GM21717 (cell line): ENCODE measurements around the gene ATP8B1.

Experiments
- ATAC-seq: cut with Tn5 transposase; IDR thresholded peaks from one replicate; pipeline ENCODE4 v1.9.1; 2021; ENCODE audit warnings: mild to moderate bottlenecking, moderate library complexity; ENCODE audit not compliant: unreplicated experiment

ATP8B1 gene

DNA sequence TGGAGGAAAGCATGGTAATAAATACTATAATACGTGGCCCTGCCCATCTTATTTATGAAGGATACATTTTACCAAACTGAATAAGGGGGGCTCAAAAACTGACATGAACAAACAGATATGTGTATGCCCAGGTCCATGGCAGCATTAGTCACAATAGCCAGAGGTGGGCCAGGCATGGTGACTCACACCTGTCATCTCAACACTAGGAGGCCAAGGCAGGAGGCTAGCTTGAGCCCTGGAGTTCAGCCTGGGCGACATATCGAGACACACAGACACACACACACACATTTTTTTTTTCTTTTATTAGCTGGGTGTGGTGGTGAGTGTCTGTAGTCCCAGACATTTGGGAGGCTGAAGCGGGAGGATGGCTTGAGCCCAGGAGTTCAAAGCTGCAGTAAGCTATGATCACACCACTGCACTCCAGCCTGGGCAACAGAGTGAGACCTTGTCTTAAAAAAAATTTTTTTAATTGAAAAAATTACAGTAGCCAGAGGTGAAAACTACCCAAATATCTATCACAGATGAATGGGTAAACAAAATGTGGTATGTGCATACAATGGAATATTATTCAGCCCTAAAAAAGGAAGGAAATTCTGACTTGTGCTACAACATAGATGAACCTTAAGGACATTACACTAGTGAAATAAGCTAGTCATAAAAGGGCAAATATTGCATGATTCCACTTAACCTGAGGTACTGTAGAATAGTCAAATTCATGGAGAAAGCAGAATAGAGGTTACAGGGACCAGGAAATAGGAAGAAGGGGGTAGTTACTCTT, 8.0 kb downstream of the ATP8B1 start:
- no peak for ATAC-seq

DNA sequence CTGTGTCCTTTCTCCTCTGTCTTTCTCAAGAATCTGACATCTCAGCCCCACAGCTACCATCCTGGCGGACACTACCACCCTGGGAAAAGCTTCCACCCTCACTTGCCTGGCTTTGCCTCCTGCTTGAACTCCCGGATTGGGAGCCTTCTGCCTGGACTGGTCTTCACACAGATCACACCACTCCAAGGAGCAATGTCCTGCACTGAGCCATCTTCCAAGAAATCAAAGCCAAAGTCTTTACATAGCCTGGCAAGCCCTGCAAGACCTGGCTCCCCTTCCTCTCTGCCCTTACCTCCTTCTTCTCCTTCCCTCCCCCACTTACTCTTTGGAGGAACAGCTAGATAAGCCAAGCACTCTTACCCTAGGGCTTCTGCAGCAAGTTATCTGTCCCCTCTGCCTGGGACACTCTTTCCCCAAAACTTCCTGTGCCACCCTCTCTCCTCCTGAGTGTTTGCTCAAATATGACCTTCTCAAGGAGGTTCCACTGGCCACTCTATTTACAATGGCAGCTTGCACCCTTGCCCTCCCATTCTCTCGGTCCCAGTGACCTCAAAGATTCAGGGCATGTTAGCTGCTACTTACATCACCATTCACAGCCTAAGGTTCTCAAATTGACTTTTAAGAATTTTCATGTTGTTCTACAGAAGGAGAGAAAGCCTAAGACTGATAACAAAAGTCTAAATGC, 9.7 kb downstream of the ATP8B1 start:
- no peak for ATAC-seq

DNA sequence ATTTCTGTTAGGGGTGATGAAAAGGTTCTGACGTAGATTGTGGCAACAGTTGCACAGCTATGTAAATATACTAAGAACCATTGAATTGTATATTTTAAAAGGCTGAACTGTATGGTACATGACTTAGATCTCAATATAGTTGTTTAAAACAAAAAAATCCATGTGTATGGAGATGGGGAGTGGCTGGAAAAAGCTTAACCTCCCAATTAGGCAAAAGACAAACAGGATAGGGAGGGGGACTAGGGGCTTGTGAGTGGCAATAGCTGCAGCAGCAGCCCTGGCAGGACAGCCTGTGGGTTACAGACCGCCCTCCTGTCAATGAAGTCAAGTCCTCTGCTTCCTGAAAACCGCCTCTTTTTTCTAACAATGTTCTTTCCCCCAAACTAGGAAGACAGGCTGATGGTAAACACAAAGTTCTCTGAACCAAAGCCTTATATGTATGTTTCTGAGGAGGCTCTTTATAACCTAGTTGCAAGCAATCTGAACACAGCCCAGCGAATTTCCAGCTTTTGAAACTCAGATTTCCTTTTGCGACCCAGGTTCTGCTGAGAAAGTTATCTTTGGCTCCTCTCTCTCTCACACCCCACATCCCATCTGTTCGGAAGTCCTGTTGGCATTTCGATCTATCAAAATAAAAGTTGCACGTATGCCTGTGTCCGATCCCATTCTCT, 10.3 kb downstream of the ATP8B1 start:
- ATAC-seq: no peak

DNA sequence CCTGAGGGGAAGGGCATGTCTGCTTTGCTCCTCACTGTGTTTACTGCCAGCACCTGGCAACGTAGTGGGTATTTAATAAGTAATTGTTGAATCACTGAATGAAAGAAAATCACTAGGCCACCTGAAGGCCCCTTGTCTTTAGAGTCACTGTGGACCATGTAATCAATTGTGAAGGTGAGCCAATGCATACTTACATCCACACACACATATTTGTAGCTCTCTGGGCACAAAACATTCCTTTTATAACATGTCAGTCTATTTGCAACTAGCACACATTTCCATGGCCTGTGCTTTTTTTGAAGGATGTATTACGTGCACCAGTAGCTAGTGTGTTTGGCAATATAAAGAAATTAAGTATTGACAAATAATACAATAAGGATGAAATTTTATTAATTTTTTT, 11.2 kb downstream of the ATP8B1 start:
- no peak for ATAC-seq

DNA sequence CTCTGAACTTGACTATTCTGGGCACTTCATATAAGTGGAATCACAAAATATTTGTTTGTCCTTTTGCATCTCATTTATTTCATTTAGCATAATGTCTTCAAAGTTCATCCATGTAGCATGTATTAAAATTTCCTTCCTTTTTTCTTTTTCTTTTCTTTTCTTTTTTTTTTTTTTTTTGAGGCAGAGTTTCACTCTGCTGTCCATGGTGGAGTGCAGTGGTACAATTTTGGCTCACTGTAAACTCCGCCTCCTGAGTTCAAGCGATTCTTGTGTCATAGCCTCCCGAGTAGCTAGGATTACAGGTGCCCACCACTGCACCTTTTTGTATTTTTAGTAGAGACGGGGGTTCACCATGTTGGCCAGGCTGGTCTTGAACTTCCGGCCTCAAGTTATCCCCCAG, 11.9 kb downstream of the ATP8B1 start:
- no peak for ATAC-seq

DNA sequence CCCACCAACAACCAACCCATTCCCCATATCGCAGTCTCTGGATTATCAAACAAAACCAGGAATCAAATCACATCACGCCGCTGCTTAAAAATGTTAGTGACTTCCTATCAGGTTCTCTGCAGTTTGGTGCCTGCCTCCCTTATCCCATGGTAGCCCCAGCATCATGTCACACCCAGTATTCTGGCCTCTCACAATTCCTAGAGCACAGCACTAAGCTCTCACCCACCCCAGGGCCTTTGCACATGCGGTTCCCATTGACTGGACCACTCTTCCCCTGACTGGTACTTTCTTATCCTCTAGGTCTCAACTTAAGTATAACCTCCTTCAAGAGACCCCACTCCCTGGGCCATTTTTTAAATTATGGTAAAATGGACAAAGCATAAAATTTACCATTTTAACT, 12.8 kb downstream of the ATP8B1 start:
- no peak for ATAC-seq

DNA sequence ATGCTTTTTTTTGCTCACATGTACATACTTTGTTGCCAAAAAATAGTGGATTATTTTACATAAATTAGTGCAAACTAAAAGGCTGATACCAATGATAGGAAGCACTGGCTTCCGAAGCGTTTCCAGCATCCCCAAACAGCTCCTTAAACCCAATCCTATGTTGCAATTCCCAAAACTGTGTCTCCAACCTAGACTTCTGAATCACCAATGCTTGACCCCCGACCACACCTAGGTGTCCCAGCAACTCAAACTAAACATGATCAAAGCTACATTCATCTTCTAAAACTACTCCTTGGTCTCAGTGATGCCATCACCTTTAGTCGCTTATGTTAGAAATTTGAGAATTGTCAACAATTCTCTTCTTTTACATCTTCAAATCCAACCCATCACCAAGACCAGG, 13.4 kb downstream of the ATP8B1 start:
- no peak for ATAC-seq

DNA sequence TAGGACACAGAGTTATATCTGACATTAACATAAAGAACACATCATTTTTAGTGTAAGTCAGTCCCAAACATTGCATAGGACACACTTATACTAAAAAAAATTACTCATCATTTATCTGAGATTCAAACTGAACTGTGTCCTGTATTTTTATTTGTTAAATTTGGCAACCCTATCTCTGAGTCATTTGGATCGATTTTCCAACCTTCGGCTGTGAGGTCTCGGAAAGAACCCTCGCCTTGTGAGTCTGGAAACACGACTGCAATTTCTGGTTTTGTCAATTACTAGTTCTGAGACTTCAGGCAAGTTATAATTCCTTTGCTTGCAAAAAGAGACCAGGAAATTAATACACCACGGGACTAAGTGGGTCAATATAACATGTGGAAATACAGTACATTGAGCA, 14.0 kb downstream of the ATP8B1 start:
- no peak for ATAC-seq

DNA sequence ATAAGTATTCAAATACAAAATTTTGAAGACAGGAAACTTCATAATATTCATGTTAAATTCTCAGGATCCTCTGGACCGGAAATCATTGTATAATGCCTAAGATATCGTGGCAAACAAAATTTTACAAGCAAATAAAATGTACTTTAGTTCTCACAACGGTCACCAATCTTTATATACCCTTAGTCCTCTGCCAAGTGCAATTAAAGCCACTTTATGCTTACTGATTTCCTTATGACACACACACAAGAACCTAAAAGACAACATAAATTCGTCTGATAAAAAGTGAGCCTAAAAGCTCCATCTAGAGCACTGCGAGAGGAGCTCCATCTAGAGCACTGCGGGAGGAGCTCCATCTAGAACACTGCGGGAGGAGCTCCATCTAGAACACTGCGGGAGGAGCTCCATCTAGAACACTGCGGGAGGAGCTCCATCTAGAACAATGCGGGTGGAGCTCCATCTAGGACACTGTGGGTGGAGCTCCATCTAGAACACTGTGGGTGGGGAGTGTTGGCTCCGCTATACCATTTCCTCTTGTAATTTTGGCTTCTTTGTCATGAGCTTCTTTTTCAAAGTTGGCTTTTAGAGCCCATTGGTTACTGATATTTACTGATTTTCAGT, 15.9 kb downstream of the ATP8B1 start:
- no peak for ATAC-seq

DNA sequence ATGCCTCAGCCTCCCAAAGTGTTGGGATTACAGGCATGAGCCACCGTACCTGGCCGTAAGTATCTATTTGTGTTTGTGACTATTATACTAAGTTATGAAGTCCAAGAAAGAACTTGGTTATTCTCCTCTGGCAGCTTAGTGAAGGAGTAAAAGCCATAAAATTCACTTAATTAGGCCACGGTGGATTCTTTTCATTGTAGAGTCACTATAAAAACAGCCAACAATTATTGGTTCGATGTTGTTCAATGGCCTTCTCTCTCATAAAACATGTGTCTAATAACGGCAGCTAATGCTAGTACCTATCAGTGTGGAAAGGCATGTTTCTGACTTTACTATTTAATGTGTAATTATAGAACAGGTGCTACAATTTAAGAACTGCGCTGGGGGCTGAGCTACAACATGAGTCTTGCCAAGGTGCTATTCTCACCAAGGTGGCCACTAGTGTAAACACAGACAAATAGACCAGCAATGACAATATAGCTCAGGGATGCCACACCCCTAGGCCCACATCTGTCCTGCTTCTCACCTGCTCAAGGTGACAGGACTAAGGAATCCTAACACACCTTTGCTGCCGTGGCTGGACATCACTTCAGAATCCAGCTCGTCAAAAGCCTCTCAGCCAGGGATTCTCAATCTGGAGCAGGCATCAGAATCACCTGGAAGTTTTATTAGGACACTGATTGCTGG, 17.2 kb downstream of the ATP8B1 start:
- no peak for ATAC-seq

DNA sequence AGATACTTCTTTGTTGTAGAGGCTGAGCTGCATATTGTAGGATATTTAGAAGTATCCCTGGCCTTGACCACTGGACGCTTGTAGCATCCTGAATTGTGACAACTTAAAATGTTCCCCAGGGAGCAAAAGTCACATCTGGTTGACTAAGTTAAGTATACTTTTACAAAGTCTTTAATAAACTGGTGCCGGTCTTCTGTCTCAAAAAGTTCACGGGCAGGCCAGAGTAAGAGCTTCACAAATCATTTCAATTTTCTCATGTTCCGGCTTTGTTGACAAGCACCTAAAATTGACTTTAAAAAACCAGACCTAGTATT, 18.4 kb downstream of the ATP8B1 start:
- ATAC-seq: no peak

DNA sequence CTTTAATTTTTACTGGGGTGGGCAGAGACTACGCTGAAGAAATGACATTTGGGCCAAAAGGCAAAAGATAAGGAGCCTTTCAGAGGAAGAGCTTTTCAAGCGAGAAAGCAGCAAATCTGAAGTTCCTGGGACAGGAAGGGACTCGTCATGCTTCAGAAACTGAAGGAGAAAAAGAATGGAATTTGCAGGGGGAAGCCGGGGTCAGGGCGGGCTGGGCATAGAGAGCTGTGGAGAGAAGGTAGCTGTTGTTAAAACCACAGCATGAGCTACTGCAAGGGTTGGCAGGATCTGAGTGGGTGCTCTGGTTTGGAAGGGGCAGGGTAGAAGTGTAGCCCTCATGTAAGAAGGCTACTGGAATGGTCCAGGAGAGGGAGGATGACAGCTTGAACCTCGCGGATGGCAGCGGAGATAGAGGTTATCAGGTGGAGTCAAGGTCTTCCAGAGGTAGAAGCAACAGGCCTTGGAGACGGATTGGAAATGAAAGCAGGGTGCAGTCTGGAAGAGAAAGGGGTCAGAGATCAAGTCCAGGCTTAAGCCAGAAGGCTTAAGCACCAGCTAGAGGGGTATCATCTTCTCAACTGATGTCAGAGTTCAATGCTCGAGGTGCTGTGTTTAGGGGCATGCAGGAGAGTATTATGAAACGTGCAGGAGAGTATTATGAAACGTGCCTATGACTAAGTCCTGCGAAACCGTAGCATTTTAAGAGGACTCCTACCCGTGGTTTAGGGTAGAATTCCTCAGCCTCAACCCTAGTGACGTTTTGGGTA, 18.9 kb downstream of the ATP8B1 start:
- ATAC-seq: no peak

DNA sequence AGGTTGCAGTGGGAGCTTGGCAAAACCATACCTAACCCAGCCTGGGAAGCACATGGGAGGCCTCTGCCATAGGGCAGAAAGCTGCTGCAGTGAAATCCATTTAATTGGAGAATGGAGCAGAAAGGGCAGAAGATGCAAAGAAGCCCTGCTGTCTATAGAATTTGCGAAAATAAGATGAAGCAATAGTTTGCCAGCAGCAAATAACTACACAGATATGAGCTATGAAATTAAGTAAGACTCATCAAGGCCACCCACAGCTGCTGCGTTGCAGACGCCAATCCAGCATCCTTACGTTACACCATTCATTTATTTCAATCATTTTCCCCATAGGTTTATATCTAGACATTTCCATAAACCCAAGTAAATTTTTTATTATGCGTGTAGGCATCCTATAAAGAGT, 21.1 kb downstream of the ATP8B1 start:
- ATAC-seq: no peak

DNA sequence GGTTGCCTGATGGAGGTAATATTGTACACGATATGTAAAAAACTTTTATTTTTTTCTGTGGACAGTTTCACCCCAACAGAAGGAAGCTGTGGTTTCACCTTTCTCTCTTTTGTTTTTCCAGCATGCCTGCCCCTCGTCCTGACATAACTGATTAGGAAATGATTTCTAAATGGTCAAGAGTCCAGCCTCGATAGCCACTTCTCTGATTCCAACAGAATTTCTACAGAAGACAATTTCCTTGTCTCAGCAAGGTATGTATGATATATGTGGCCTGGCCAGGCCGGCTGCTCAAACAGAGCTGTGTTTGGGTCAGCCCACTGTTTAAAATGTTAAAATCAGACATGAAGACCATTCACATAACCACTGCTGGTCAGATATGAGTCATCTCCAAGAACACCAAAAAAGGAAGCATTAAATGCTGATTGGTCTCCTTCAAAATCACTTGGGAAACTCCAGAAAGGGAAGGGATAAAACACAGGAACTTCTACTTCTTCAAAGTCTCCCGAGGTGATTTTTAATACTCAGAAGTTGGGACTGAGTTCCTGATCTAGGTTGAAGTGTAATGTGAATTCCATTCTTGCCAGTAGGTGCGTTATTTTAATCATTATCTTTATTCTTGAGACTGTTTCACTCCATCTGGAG, 22.3 kb downstream of the ATP8B1 start:
- no peak for ATAC-seq

DNA sequence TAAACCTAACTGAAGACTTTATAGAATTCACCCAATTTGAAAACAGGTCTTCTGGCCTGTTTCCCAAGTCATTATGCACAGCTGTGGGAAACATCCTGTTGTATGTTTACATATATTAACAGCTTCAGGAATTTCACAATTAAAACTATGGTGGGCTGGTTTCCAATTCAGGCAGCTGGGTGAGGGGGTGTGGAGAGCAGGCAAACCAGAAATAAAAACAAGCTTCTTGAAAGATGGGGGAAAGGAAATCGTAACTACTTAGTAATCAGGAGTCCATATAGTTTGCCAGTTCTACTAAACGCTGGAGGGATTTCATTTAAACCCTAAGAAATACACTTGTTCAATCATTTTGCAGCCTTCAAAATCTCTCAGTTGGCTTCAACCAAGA, 22.8 kb downstream of the ATP8B1 start:
- no peak for ATAC-seq

DNA sequence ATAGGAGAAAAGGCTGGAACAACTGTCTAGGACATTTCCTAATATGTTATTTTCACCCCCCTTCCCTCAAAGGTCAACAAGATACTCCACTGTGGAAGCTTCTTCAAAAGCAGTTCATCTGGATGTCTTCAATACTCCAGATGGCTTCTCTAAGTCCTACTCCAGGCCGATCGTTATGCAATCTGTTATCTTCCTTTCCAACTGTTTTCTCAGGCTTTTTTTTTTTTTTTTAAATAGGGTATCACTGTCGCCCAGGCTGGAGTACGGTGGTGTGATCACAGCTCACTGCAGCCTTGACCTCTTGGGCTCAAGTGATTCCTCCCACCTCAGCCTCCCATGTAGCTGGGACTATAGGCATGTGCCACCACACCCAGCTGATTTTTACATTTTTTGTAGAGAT, 26.3 kb downstream of the ATP8B1 start:
- no peak for ATAC-seq

DNA sequence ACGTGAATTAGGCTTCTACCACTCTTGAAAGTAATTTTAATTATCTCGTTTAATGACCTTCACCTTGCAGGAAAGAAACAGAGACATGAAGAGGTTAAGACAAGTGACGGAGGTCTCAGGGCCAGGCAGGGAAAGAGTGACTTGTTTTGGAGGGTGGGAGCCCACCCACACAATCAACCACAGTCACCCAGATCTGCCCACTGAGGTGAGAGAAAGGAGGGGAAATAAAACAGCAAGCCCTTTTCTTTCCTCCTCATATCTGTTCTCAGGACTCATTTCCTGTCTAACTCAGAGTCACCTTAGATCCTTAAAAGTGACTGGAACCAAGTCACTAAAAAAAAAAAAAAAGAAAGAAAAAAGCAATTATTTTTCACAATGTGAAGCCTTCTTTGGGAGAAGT, 26.8 kb downstream of the ATP8B1 start:
- no peak for ATAC-seq

DNA sequence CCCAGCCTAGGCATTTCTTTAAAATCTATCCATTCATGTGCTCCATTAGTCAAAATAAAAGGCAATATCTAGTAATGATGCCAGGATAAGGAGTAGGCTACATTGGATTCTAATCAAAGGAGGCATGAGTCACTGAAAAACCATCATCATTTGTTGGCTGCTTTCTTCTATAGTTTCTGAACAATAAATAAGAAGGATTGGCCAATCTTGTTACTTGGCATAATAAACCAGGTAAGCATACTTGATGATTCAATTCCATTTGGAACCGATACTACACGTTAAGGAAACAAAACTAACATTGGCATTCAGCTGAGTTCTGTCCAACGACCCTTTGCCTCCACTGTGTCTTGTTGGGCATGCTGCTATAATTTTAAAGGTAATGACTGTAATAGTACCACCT, 27.2 kb downstream of the ATP8B1 start:
- no peak for ATAC-seq

DNA sequence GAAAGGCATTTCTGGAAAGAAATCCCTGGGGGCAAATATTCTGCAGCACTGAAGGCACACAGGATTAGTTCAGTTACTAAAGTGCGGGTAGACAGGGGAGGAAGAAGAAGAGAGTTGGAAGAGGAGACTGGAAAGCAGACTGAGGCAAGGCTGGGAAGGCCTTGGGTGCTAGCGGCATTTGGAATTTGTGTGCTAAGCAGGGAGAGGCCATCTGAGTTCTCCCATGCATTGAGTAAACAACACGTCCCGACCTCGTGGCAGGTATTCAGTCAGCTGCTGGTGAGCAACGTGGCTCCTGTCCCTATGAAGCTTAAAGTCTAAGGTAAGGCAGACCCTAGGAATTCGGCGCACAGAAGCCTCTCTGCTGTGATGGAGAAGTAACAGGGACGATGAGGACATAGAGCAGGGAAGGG, 30.7 kb downstream of the ATP8B1 start:
- ATAC-seq: no peak

DNA sequence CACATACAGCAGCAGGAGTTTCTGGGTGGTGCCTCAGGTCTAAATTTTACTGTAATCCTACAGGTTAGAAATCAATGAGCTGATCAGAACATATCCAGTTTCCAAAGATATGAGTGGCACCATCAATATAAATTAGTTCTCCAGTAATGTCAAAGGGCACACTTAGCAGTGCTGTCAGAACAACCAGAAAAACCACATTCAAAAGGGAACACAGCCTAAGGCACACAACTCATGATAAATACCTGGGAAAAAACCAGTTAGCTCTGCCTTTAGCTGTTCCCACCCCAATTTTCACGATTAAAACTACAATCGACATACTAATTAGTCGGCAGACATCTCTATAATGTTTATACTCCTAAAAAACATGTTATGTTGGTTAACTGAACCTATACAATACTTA, 31.5 kb downstream of the ATP8B1 start:
- no peak for ATAC-seq
